Chondrocyte (in vitro differentiated cells): ENCODE data around the gene IL2RA. TPM values are rescaled to one million over a fixed set of nuclear protein-coding genes. Genes with fewer than 3 reads are reported as not detected.

Experiments
- DNase-seq: peaks from one replicate; pipeline ENCODE4 v3.0.0; 2021; ENCODE audit warnings: mixed read lengths, low spot score
- H3K27ac Mint-ChIP-seq: one replicate; pipeline ENCODE4 v1.8.0; 2021; ENCODE audit warnings: mild to moderate bottlenecking, moderate library complexity, mixed read lengths; ENCODE audit not compliant: unreplicated experiment
- H3K27me3 Mint-ChIP-seq: 2 replicates; pipeline ENCODE4 v1.8.0; 2021; ENCODE audit warnings: low read depth, mixed read lengths
- H3K36me3 Mint-ChIP-seq: 2 replicates; pipeline ENCODE4 v1.8.0; 2021; ENCODE audit warnings: low read depth, mixed read lengths
- H3K4me1 Mint-ChIP-seq: 2 replicates; pipeline ENCODE4 v1.8.0; 2021; ENCODE audit warnings: low read depth, mild to moderate bottlenecking, mixed read lengths
- H3K4me3 Mint-ChIP-seq: one replicate; pipeline ENCODE4 v1.8.0; 2021; ENCODE audit warnings: mild to moderate bottlenecking, moderate library complexity, mixed read lengths; ENCODE audit not compliant: unreplicated experiment
- H3K9me3 Mint-ChIP-seq: 2 replicates; pipeline ENCODE4 v1.8.0; 2021; ENCODE audit warnings: low read depth, mixed read lengths
- total RNA-seq: library from RNA; stranded (reverse); gene quantifications from 3 replicates; pipeline ENCODE4 v1.2.1, GENCODE V29; 2021
- TF ChIP-seq, protein P1 (sequence below): fragments of 200-600 bp; sonication (generic); IDR thresholded peaks from 2 replicates; pipeline ENCODE4 v1.5.0; 2021; ENCODE audit warnings: antibody characterized with exemption, mild to moderate bottlenecking, moderate library complexity

IL2RA gene
- total RNA-seq, 1 donor from 2014 or later = not detected

DNA sequence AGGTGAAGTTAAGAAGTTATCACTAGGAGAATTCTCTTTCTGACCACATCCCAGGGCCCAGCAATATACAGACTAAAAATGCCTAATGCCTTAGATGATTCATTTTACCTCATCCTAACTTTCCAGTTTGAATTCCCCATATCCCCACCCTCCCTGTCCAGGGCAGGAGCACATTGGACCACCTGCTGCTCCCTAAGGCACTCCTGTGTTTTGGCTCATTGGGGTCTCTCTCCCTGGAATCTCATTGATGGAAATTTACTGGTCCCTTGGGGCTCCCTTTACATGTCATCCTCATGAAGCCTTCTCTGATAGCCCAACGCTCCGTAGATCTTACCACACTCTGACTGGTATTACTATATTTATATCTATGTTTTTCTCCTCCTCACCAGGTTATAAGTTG is 2.7 kb downstream of the IL2RA start:
- Mint-ChIP-seq H3K9me3 (no peaks in the 10 kb centered on the region), H3K27ac (no peak overlapping the region), H3K36me3 (no peaks in the 10 kb centered on the region), H3K27me3 (peaks cover 33% of the 10 kb centered on the region), H3K4me3 (no peak overlapping the region), H3K4me1 (no peaks in the 10 kb centered on the region)
- TF ChIP-seq, protein P1, sequence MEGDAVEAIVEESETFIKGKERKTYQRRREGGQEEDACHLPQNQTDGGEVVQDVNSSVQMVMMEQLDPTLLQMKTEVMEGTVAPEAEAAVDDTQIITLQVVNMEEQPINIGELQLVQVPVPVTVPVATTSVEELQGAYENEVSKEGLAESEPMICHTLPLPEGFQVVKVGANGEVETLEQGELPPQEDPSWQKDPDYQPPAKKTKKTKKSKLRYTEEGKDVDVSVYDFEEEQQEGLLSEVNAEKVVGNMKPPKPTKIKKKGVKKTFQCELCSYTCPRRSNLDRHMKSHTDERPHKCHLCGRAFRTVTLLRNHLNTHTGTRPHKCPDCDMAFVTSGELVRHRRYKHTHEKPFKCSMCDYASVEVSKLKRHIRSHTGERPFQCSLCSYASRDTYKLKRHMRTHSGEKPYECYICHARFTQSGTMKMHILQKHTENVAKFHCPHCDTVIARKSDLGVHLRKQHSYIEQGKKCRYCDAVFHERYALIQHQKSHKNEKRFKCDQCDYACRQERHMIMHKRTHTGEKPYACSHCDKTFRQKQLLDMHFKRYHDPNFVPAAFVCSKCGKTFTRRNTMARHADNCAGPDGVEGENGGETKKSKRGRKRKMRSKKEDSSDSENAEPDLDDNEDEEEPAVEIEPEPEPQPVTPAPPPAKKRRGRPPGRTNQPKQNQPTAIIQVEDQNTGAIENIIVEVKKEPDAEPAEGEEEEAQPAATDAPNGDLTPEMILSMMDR = no peak
- DNase-seq = no peak

- H3K4me1 Mint-ChIP-seq = no peaks in the 10 kb centered on the region
- no peak overlapping the region for H3K4me3 Mint-ChIP-seq
- no peak for DNase-seq
- H3K27ac Mint-ChIP-seq = no peak overlapping the region
- peaks cover 32% of the 10 kb centered on the region for H3K27me3 Mint-ChIP-seq
- no peaks in the 10 kb centered on the region for H3K36me3 Mint-ChIP-seq
- TF ChIP-seq, protein P1 = no peak
- no peaks in the 10 kb centered on the region for H3K9me3 Mint-ChIP-seq
These were observed 3.3 kb downstream of the IL2RA start for GRCh38 chr10:6058682-6059475.

DNA sequence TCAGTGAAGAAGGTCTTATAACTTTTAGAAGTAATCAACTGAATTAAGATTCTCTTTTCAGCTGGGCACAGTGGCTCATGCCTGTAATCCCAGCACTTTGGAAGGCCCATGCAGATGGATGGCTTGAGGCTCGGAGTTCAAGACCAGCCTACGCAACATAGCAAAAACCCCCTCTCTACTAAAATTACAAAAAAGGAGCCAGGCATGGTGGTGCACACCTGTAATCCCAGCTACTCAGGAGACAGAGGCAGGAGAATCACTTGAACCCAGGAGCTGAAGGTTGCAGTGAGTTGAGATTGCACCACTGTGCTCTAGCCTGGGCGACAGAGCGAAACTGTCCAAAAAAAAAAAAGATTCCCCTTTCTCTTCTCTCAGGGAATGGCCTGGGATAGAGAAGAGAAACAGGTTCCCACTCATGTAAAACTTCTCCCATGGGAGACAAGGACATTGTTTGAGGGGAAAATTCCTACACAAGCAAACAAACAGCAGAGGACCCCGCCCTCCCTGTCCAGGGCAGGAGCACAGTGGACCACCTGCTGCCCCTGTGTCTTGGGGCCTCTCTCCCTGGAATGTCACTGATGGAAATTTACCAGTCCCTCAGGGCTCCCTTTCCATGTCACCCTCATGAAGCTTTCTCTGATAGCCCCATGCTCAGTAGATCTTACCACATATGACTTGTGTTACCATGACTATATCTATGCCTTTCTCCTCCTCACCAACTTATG is 5.6 kb downstream of the IL2RA start:
- Mint-ChIP-seq H3K36me3 (no peaks in the 10 kb centered on the region), H3K4me1 (no peaks in the 10 kb centered on the region), H3K27me3 (peaks cover 41% of the 10 kb centered on the region), H3K4me3 (no peak overlapping the region), H3K9me3 (no peaks in the 10 kb centered on the region), H3K27ac (no peak overlapping the region)
- no peak for DNase-seq
- TF ChIP-seq, protein P1 = no peak

DNA sequence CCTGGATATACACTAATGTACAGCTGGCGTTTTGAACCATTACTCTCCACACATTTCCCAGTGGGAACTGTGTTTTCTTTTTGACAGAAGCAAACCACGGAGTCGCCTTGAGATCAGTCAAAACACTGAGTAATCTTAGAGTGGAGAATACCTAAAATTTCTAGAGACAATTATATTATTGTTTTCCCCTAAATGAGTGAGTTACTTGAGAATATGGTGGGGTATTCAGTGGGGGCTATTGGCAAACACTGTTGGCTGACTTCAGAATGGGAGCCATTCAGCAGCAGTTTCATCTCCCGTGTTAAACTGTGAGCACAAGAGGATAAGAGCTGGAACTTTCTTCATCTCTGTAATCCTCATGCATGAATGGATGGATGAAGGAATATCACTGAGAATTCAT is 6.2 kb downstream of the IL2RA start:
- H3K27me3 Mint-ChIP-seq = peaks cover 41% of the 10 kb centered on the region
- TF ChIP-seq, protein P1 = no peak
- no peaks in the 10 kb centered on the region for H3K36me3 Mint-ChIP-seq
- DNase-seq = no peak
- H3K4me1 Mint-ChIP-seq = peaks cover 3% of the 10 kb centered on the region
- no peaks in the 10 kb centered on the region for H3K9me3 Mint-ChIP-seq
- H3K4me3 Mint-ChIP-seq = no peak overlapping the region
- H3K27ac Mint-ChIP-seq = no peak overlapping the region

- Mint-ChIP-seq H3K4me3 (no peak overlapping the region), H3K9me3 (no peaks in the 10 kb centered on the region), H3K36me3 (no peaks in the 10 kb centered on the region), H3K4me1 (peaks cover 8% of the 10 kb centered on the region), H3K27me3 (peaks cover 47% of the 10 kb centered on the region), H3K27ac (no peak overlapping the region)
- no peak for DNase-seq
- TF ChIP-seq, protein P1 = no peak
These were observed 7.3 kb downstream of the IL2RA start for GRCh38 chr10:6054884-6055283.
